ENCODE measurements around the gene LHPP.

LHPP gene

GRCh38 chr10:124605001-124605370 is 143.4 kb downstream of the LHPP start:
- DNase-seq (ENCODE audit: low read depth), result no peak
- no peak overlapping the region for H3K4me3 ChIP-seq (ENCODE audit: low read length)
- no peak for TF ChIP-seq CTCF (IDR thresholded peaks at IDR 0.05; ENCODE audit: insufficient read depth, low read depth, low read length, missing control alignments)

- no peak for DNase-seq (ENCODE audit: low read depth)
- no peak overlapping the region for H3K4me3 ChIP-seq (ENCODE audit: low read length)
- TF ChIP-seq CTCF (IDR thresholded peaks at IDR 0.05; ENCODE audit: insufficient read depth, low read depth, low read length, missing control alignments), result no peak
Measured at GRCh38 chr10:124605481-124605855, 143.8 kb downstream of the LHPP start.

- no peak for TF ChIP-seq CTCF (IDR thresholded peaks at IDR 0.05; ENCODE audit: insufficient read depth, low read depth, low read length, missing control alignments)
- no peak for DNase-seq (ENCODE audit: low read depth)
- H3K4me3 ChIP-seq (ENCODE audit: low read length), result no peak overlapping the region
Measured at GRCh38 chr10:124605856-124606812, 144.5 kb downstream of the LHPP start.

GRCh38 chr10:124606822-124607221 is 145.2 kb downstream of the LHPP start:
- DNase-seq (ENCODE audit: low read depth), result no peak
- H3K4me3 ChIP-seq (ENCODE audit: low read length), result no peak overlapping the region
- no peak for TF ChIP-seq CTCF (IDR thresholded peaks at IDR 0.05; ENCODE audit: insufficient read depth, low read depth, low read length, missing control alignments)

DNA sequence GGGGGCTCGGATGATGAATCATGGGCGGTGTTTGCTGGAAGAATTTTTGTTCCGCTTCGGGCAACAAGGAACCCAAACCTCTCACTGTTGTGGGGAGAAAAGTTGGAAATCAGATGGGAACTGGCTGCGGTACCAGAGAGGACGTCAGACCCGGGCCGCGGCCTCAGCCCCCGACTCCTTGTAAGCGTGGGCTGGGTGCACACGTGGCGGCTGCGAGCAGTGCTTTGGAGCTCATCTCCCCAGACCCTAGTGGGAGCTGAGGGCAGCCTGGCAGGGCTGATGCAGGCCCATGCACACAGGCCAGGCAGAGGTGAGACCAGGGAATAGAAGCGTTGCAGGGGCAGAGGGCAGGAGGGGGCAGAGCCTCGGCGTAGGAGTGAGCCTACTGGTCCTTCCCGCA is 146.1 kb downstream of the LHPP start:
- TF ChIP-seq CTCF (IDR thresholded peaks at IDR 0.05; ENCODE audit: insufficient read depth, low read depth, low read length, missing control alignments), result no peak
- H3K4me3 ChIP-seq (ENCODE audit: low read length), result no peak overlapping the region
- no peak for DNase-seq (ENCODE audit: low read depth)

DNA sequence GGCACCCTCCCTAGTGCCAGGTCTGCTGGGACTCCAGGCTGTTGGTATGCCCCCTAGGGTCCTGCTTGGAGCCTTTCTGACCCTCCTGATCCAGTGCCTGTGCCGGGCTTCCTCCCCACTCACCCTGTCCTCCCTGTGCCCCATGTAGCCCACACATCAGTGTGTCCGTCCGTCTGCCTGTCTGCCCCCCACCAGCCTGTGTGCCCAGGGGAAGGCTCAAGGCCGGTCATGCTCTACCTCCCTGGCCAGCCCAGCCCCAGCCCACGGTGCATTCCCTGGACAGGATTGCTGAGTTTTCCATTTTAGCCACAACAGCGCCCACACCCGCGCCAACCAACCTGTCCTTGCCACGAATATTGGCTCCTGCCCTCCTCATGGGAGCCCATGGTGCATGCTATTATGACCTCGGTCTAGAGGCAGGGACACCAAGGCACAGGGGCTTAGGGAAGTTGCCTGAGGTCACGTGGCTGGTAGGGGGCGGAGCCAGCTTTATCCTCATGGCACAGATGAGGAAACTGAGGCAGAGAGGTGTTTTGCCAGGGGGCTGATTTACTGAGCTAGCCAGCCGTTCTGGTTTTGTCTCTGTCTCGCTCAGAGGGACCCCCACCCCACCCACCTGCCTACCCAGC is 146.6 kb downstream of the LHPP start:
- DNase-seq (ENCODE audit: low read depth), result no peak
- no peak overlapping the region for H3K4me3 ChIP-seq (ENCODE audit: low read length)
- TF ChIP-seq CTCF (IDR thresholded peaks at IDR 0.05; ENCODE audit: insufficient read depth, low read depth, low read length, missing control alignments), result no peak
